Mammary microvascular endothelial cell (primary cell): ENCODE measurements around the gene BARX2. TPM values are rescaled to one million over a fixed set of nuclear protein-coding genes. Genes with fewer than 3 reads are reported as not detected.

Experiments
- total RNA-seq: library from RNA; depleted of rRNA; stranded (reverse); fragments of >200 nt; gene quantifications from 2 replicates; pipeline ENCODE4 v1.2.3, GENCODE V29; 2015

The BARX2 gene, protein sequence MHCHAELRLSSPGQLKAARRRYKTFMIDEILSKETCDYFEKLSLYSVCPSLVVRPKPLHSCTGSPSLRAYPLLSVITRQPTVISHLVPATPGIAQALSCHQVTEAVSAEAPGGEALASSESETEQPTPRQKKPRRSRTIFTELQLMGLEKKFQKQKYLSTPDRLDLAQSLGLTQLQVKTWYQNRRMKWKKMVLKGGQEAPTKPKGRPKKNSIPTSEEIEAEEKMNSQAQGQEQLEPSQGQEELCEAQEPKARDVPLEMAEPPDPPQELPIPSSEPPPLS
- total RNA-seq = not detected in 2 replicates

DNA sequence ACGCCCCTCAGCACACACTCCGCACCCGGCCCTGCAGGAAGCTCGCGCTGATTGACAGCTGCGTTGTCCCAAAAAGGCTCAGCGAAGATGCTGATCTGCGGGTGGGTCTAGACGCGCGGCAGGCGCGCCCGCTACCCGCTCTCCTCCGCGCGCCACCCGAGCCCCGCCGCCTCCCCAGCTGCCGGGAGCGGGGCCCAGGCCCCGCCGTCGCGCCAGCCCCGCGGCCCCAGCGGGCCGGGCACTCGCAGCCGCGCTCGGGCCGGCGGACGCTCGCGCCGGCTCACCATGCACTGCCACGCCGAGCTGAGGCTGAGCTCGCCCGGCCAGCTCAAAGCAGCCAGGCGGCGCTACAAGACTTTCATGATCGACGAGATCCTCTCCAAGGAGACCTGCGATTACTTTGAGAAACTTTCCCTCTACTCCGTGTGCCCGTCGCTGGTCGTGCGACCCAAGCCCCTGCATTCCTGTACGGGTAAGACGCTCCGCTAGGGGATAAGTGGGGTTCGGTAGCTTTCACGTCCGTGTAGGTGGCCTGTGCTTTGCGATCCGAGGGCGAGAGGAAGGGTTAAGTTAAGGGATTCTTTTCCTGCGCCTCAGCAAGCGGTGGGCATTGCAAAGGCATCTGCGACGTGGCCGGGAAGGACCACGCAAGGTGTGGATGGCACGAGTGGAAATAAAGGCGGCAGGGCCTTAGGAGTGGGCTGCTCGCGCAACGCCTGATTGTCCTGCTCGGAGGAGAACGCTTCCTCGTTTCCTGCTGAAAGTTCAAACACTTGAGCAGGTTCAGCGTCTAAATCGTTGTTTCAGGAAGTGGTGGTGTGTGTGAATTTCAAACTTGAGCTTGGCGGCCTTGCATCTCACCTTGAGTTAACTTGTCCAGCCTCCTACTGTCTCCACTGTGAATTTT, at the start of gene BARX2:
Gene BARX2 (plus strand): TSS at position 98 of the 907 bp plus-strand sequence. CDS start 188 bp downstream, at position 286.

Other genes starting within 250 kb of the BARX2 start
- 2.9 and 3.1 TPM in 2 replicates for gene ARHGAP32, start 183.5 kb upstream of the BARX2 start, total RNA-seq